Measurements from ENCODE around the gene GMDS.

DNA sequence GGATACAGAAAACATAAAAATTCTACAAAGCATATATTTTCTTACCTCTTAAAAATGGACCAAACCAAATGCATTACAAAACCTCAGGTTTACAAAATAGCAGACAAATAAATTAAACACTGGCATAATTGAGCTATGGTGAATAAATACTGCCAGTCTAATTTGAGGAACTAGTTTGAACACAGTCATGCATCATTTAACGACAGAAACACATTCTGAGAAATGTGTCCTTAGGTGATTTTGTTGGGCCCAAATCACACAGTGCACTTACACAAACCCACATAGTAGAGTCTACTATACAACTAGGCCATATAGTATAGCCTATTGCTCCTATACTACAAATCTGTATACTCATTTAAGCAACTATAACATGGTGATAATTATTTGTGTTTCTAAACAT, 420.1 kb downstream of the GMDS start:
- TF ChIP-seq, protein P1, sequence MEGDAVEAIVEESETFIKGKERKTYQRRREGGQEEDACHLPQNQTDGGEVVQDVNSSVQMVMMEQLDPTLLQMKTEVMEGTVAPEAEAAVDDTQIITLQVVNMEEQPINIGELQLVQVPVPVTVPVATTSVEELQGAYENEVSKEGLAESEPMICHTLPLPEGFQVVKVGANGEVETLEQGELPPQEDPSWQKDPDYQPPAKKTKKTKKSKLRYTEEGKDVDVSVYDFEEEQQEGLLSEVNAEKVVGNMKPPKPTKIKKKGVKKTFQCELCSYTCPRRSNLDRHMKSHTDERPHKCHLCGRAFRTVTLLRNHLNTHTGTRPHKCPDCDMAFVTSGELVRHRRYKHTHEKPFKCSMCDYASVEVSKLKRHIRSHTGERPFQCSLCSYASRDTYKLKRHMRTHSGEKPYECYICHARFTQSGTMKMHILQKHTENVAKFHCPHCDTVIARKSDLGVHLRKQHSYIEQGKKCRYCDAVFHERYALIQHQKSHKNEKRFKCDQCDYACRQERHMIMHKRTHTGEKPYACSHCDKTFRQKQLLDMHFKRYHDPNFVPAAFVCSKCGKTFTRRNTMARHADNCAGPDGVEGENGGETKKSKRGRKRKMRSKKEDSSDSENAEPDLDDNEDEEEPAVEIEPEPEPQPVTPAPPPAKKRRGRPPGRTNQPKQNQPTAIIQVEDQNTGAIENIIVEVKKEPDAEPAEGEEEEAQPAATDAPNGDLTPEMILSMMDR (IDR thresholded peaks at IDR 0.05), result no peak
- no peak for TF ChIP-seq POLR2A (IDR thresholded peaks at IDR 0.05)

Data from ovary (tissue), 3 donors.